HG02973 (cell line): ENCODE data around the gene BAHD1.
"Not testable (repeated sequence)": the region's sequence is repeated elsewhere in the genome, so short reads cannot be mapped to it uniquely, and the experiment has no call there.

Experiments
- ATAC-seq: cut with Tn5 transposase; IDR thresholded peaks from one replicate; pipeline ENCODE4 v1.9.1; 2021; ENCODE audit warnings: moderate library complexity; ENCODE audit not compliant: unreplicated experiment

Gene BAHD1

DNA sequence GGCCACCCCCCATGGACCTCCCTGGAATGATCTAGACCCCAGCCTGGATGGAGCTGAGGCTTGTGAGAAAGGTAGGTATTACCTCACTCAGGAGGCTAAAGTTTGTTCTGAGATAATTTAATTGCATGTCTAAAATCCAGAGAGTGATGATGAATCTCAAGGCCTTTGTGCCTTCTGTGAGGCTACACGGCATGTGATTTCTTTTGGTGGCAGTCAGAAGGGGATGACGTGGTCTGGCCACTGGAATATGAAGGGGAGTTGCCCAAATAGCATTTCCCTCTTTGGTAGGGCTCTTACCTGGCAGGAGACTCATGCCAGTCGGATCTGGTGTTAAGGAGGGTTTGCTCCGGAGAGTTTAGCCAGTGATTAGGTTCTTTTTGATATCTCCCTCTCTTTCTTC lies 2.5 kb downstream of the BAHD1 start:
- no peak for ATAC-seq

DNA sequence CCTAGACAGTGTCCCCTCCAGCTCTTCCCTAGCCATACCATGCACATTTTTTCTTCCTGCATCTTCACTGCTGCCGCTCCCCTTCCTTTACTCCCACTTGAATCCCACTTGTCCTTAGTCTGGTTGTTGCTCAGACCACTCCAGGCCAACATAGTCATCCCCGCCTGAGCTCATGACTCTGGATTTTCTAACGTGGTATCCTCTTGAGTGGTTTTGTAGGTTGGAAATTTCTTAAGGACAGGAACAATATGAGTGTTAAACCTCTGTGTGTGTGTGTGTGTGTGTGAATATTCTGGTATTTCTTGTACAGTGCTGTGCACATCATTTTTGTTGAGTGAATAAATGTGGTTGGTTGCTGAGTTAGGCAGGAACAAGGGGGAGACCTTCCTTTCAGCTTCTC lies 3.1 kb downstream of the BAHD1 start:
- no peak for ATAC-seq

DNA sequence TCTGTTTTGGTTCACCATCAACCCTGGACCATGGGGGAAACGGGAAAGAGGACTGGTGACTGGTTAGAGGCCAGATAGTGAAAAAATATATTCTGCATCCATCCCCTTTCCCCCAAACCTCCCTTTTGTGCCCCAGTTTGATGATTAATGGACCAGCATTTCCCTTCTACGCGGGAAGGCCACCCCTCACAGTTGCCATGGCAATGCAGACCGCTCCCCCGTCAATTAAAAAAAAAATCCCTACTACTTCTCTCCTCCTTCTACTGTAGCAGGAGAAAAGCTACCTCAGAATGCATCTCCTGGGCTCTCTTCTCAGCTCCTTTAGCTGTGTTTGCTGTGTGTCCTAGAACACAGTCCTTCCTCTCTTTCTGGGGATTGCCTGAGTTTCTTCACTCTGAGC lies 4.0 kb downstream of the BAHD1 start:
- ATAC-seq, result no peak

DNA sequence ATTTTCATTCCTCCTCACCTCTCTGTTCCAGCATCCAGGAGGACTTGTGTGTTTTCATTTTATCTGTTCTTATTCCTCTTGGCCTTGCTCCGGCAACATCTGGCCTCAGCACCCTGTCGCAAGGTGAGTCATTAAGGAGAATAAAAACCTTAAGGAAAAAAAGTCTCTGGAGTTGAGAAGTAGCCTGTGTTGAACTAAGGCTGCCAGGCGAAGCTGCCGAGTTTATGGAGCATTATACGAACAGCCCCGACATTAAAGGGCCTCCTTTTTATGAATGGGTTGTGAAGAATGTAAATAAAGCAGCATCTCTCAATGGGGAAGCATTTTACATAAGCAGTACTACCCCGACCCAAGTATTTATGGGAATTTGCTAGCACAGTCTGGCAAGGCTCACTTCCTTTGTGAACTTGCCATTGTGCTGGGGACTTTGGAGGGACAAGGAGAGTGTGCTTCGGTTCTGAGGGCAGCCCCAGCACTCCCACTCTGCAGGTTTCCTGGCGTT lies 4.7 kb downstream of the BAHD1 start:
- ATAC-seq, result no peak

DNA sequence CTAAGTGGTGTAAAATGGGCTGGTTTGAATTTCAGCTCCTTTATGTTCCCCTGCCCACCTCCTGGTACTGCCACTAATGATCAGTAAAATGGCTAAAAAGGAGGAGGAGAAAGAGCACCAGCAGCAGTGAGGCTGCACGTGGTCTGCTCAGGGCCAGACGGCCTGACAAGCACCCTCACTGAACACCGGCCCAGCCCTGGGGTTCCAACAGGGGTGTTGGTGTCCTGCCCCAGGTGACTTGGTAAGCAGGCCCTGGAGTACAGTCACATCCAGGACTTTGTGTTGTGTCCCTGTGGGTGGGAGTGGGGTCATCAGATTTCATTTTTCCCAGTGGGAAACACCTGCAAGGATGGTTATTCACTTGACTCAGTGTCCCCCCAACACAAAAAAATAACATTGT lies 5.4 kb downstream of the BAHD1 start:
- ATAC-seq, result no peak

DNA sequence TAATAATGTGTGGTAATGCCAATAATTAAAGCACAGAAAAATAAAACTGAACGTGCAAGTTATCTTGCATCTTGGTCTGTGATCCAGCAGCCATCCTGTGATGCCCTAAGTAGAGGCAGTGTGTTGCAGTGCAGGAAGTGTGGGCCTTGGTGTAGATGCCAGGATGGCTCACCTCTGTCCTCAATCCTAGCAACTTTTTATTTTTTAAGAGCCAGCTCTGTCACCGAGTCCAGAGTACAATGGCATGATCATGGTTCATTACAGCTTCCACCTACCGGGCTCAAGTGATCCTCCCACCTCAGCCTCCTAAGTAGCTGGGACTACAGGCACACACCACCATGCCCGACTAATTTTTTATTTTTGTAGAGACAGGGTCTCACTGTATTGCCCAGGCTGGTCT lies 7.6 kb downstream of the BAHD1 start:
- ATAC-seq, result no peak

DNA sequence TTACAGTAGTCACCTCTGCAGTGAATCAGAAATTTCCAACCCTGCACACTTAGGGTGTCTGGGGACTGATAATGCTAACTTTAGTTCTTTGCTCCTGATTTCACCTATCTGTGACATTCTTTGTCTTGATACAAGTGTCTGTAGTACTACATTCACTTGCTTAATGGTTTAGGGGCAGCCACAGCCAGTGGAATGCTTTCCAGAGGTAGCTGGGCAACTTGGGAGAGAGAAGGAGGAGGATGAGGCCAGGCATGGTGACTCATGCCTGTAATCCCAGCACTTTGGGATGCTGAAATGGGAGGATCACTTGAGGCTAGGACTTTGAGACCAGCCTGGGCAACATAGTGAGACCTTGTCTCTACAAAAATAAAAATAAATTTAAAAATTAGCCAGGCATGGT lies 8.5 kb downstream of the BAHD1 start:
- no peak for ATAC-seq

DNA sequence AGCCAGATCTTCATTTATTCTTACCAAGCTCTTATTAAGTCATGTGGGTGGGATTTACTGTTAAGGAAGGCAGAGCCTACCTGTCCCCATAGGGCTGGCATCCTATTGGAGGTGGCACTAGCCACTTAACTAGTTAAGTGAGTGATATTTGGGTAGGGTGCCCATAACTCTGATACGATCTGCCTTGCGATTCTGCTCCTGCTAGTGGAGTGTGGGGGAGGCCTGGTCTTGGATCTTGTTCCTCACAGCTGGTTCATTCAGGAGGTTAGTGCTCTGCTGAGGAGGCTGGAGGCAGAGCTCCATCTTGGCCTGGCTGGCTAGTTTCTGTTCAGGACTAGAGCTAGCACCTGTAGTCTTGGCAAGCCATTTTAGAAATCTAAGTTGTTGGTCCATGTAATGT lies 9.3 kb downstream of the BAHD1 start:
- ATAC-seq, result no peak

DNA sequence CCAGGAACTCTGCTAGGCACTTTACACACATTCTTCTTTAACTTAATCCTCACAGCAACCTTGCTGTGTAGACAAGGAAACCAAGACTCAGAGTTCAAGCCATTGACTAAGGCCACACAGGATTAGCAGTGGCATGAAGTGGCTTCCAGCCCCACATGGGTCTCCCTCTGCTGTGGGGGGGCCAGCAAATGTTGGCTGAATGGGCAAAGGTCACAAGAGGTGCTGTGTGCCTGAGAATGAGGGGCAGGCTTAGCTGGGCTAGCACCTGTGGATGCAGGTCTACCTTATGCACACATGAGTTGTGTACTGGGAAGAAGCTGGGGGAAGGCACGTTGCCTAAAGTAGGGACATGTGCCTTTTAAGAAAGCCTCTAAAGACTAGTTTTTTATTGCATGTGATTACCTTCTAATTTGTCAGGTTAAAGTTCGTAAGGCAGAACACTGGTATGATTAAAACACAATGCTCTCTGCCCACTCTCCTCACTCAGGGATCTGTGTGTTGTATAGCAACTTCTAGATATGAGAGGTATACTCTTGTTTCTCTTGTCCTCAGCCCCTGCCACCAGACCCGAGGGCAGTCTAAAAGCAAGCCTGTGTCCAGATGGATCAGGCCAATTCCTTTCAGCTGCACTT lies 10.9 kb downstream of the BAHD1 start:
- no peak for ATAC-seq

DNA sequence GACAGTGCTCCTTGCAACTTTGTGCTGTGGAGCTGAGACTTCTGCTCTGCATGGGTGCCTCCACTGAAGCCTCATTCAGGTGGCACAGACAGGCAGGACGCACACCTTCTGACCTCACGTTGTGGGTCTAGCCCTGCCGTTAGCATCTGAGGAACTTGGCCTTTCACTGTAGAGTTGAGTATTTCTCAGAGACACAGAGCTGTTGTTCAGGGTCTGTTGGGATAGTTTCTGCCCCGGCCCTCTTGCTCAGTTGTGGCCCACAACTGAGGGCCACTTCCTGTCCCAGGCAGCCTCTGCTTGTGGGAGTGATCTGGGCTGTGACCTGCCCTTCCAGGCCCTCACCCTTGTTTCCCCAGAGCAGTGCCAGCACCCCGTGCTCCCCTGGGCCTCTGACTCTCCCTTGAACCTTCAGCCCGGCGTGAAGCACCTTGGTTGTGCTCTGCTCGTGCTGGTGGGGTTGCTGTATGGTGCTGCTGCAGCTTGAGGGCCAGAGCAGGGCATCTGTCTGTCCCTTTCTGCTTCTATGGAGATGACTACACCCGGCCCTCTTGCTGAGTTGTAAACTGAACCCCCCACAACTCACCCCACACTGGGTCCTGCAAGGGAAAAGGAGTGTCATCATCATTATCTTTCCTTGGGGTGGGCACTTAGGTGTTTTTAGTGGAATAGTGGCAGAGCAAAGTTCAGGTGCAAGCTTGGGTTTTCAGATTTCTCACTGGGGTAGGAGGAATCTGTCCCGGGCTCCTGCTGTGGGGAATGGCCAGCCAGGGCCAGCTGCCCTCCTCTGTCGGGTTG lies 11.7 kb downstream of the BAHD1 start:
- no peak for ATAC-seq

DNA sequence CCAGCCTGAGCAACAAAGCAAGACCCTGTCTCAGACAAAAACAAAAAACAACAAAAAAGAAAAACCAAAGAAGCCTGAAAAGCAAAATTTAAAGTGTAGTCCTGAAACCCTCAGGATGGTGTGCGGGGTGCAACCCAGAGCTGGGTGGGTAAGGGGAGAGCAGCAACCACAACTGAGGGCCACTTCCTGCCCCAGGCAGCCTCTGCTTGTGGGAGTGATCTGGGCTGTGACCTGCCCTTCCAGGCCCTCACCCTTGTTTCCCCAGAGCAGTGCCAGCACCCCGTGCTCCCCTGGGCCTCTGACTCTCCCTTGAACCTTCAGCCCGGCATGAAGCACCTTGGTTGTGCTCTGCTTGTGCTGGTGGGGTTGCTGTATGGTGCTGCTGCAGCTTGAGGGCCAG lies 13.2 kb downstream of the BAHD1 start:
- ATAC-seq, result not testable (repeated sequence)

DNA sequence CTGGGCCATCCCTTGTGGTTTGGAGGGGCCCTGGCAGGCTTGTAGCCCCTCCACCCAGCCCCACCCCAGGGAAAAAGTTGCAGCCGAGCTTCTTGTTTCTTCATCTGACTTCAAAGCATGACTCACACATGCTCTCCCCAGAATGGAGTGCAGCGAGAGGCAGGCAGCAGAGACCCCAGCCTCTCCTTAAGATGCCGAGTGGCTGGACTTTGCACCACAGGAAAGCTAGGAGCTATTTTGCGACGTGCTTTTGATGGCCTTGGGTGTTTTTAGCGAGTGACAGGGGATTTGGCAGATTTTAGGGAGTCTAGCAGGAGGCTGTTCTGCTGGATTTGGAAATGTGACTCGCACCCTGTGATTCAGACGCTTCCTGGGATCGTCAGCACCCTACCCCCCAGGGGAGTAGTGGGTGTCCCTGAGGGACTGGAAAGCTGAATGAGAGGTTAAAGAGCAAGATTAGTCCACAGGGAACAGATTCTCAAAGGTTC lies 14.2 kb downstream of the BAHD1 start:
- no peak for ATAC-seq

DNA sequence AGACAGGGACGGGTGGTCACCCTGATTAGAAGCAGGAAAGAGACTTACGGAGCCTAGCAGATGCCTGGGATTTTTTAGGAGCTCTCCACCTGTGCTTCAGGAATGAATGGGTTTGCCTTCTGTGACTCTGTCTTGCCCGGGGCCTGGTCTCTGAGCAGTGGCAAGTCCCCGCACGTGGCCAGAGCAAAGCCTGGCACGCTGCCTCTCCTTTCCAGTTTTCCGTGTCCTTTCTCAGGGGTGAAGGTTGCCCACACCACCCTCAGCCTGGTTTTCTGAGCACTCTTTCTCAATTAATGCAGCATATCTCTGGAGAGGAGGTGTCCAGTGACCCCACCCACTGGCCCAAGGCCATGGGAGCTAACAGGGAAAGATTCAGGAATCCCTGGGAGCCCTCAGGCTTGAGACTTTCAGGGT lies 15.6 kb downstream of the BAHD1 start:
- ATAC-seq, result no peak

DNA sequence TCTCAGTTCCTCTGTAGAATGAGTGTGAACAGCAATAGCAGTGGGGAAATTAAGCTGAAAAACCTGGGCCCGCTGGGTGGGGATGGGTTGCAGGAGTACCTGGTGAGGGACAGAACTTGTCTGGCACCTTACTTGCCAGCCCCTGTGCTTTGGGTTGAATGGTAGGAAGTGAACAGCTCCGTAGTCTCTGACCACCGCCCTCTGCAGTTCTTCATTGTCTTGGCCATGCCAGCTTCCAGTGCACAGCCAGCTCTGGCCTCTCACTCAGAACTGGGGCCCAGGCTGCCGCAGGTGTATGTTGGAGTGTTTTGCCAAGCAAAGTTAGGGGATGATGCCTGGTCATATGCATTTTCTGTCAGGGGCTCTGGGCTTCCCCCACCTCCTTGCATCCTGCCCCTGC lies 16.0 kb downstream of the BAHD1 start:
- no peak for ATAC-seq

DNA sequence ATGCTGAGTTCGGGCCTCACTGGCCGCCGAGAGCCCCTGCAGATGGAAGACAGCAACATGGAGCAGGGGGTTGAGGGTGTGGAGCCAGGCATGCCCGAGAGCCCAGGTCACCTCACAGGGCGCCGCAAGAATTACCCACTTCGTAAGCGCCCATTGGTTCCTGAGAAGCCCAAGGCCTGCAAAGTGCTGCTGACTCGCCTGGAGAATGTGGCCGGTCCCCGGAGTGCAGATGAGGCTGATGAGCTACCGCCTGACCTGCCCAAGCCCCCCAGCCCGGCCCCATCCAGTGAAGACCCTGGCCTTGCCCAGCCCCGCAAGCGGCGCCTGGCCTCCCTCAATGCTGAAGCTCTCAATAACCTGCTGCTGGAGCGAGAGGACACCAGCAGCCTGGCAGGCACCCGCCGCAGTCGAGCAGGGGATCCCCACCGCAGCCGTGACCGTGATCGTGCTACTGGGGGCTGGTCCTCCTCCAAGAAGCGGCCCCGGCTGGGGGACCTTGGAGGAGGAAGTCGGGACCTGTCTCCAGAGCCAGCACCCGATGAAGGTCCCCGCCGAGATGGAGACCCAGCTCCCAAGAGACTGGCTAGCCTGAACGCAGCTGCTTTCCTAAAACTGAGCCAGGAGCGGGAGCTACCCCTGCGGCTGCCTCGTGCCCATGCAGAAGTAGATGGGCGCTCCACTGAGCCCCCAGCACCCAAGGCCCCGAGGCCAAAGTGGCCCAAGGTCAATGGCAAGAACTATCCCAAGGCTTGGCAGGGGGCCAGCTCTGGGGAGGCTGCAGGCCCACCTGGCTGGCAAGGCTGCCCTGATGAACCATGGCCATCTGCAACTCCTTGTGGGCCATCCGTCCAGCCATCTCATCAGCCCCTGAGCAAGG lies 18.0 kb downstream of the BAHD1 start:
- no peak for ATAC-seq

DNA sequence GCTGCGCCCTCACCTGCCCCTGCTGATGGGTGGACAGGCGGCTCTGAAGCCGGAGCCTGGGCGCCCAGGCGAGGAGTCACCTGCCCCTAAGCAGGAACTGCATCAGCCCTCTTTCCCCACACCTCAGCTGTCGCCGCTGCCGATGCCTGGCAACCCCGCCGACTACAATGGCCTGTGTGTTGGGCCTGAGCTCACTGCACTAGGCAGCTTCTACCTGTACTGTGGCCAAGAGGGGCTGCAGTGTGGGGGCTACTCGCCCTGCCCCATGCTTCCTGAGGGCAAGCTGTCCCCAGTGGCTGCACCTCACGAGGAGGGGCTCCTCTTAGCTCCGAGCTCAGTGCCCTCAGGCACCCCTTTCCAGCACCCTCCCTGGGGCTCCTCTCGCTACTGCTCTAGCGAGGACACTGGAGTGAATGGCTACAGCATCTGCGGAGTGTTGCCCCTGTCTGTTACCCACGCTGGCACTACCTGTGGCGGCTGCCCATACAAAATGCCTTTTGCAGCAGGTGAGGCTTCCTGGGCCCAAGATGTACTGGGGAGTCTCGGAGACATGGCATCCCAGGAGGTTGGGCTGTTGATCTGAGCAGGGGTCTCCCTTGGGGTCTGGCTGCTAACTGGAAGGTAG lies 18.8 kb downstream of the BAHD1 start:
- ATAC-seq, result no peak

DNA sequence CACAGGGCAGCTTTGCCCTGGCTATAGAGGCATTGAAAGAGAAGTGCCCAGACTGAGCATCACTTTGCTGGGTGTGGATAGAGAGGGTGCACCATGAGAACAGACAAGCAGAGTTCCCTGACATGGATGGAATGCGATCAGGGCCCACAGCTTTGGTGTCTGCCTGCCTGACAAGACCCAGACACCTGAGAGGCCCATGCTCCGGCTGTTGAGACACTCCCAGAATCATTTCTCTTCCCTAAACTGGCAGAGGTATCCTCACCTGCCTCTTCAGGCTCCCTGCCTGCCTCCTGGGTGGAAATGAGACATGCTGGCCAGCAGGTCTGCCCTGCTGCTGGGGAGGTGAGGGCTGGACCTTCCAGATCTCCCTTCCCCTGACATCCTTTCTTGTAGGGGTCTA lies 19.7 kb downstream of the BAHD1 start:
- ATAC-seq, result no peak

DNA sequence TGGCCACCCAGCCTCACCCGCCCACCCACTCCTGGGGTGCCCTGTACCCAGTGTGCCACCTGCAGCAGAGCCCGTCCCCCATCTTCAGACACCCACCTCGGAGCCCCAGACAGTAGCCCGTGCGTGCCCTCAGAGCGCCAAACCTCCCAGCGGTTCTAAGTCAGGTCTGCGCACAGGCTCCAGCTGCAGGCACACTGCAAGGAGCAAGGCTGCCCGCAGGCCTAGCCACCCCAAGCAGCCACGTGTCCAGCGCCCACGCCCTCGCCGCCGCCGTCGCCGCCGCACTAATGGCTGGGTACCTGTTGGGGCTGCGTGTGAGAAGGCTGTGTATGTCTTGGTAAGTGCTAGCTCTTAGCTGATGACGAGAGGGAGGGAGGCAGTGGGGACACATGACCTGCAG lies 21.2 kb downstream of the BAHD1 start:
- no peak for ATAC-seq

DNA sequence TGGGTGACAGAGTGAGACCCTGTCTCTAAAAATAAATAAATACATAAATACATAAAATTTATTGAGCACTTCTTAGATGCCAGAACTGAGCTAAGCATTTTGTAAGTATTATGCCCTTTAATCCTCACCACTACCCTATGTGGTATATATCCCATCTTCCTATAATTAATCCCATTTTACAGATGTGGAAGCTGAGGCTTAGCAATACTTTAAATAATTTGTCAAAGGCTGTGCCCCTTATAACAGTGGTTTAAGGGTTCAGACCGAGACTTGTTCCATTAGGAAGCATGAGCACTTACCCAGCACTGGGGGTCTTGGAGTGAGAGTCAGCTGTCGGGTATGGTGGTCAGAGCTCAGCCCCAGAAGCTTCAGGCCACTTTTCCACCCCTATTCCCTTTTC lies 22.5 kb downstream of the BAHD1 start:
- no peak for ATAC-seq

DNA sequence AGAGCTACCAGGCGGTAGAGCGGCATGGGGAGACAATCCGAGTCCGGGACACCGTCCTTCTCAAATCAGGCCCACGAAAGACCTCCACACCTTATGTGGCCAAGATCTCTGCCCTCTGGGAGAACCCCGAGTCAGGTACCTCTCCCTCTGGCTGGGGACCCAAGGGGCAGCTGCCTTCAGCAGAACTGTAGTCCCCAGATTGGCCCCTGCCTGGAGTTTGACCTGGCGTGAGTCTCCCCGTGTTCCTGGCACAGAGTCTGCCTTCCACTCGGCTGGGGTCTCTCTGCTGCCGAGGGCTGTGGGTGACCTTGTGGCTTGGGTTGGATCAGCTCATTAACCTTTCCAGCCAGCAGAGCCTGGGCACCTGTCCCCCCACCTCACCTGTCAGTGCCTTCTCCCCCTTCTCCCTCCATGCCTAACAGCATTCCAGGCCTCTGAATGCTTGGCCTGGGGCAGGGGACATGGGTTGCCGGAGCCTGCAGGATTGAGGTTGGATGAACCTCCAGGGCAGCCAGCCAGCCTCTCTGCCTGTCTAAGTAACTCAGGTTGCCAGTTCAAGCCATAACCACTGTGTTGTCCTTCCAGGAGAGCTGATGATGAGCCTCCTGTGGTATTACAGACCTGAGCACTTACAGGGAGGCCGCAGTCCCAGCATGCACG lies 23.3 kb downstream of the BAHD1 start:
- ATAC-seq, result no peak
